ENCODE results near the gene CSRP2.

The CSRP2 gene

GRCh38 chr12:76855271-76855670, 23.5 kb downstream of the CSRP2 start:
- Histone ChIP-seq H3K4me3 (ENCODE audit: low read depth, low read length) (no peak overlapping the region), H3K27me3 (replicated peaks) (no peaks in the 10 kb centered on the region), H3K36me3 (replicated peaks) (peaks cover 14% of the 10 kb centered on the region), H3K27ac (no peak overlapping the region)
- in situ Hi-C loops (cut with HindIII; ENCODE audit: low pct_ligation_motif_present, low sequenced_read_pairs), result no loop called here
- no peak for TF ChIP-seq CTCF (IDR thresholded peaks at IDR 0.05; ENCODE audit: low read depth, low read length, missing control alignments)
- DNase-seq, result no peak

- in situ Hi-C loops (cut with HindIII; ENCODE audit: low pct_ligation_motif_present, low sequenced_read_pairs), result no loop called here
- TF ChIP-seq CTCF (IDR thresholded peaks at IDR 0.05; ENCODE audit: low read depth, low read length, missing control alignments), result no peak
- no peak overlapping the region for H3K27ac ChIP-seq
- no peak overlapping the region for H3K4me3 ChIP-seq (ENCODE audit: low read depth, low read length)
- H3K27me3 ChIP-seq (replicated peaks), result no peaks in the 10 kb centered on the region
- peaks cover 21% of the 10 kb centered on the region for H3K36me3 ChIP-seq (replicated peaks)
- no peak for DNase-seq
Measured at GRCh38 chr12:76852106-76852505, 26.7 kb downstream of the CSRP2 start.

- Histone ChIP-seq H3K27me3 (replicated peaks) (no peaks in the 10 kb centered on the region), H3K36me3 (replicated peaks) (peaks cover 11% of the 10 kb centered on the region), H3K4me3 (ENCODE audit: low read depth, low read length) (no peak overlapping the region), H3K27ac (no peak overlapping the region)
- no peak for TF ChIP-seq CTCF (IDR thresholded peaks at IDR 0.05; ENCODE audit: low read depth, low read length, missing control alignments)
- in situ Hi-C loops (cut with HindIII; ENCODE audit: low pct_ligation_motif_present, low sequenced_read_pairs), result no loop called here
- no peak for DNase-seq
Measured at GRCh38 chr12:76848132-76848531, 30.7 kb downstream of the CSRP2 start.

GRCh38 chr12:76847260-76847659, 31.6 kb downstream of the CSRP2 start:
- no peak for DNase-seq
- no peak overlapping the region for H3K27ac ChIP-seq
- no peak overlapping the region for H3K4me3 ChIP-seq (ENCODE audit: low read depth, low read length)
- peaks cover 11% of the 10 kb centered on the region for H3K36me3 ChIP-seq (replicated peaks)
- in situ Hi-C loops (cut with HindIII; ENCODE audit: low pct_ligation_motif_present, low sequenced_read_pairs), result no loop called here
- TF ChIP-seq CTCF (IDR thresholded peaks at IDR 0.05; ENCODE audit: low read depth, low read length, missing control alignments), result no peak
- H3K27me3 ChIP-seq (replicated peaks), result no peaks in the 10 kb centered on the region

GRCh38 chr12:76836633-76837032, 42.2 kb downstream of the CSRP2 start:
- H3K27ac ChIP-seq, result no peak overlapping the region
- DNase-seq, result no peak
- in situ Hi-C loops (cut with HindIII; ENCODE audit: low pct_ligation_motif_present, low sequenced_read_pairs), result no loop called here
- H3K27me3 ChIP-seq (replicated peaks), result no peaks in the 10 kb centered on the region
- H3K36me3 ChIP-seq (replicated peaks), result no peaks in the 10 kb centered on the region
- TF ChIP-seq CTCF (IDR thresholded peaks at IDR 0.05; ENCODE audit: low read depth, low read length, missing control alignments), result no peak
- H3K4me3 ChIP-seq (ENCODE audit: low read depth, low read length), result no peak overlapping the region

- no peak overlapping the region for H3K27ac ChIP-seq
- in situ Hi-C loops (cut with HindIII; ENCODE audit: low pct_ligation_motif_present, low sequenced_read_pairs), result no loop called here
- DNase-seq, result no peak
- H3K27me3 ChIP-seq (replicated peaks), result no peaks in the 10 kb centered on the region
- no peak for TF ChIP-seq CTCF (IDR thresholded peaks at IDR 0.05; ENCODE audit: low read depth, low read length, missing control alignments)
- H3K36me3 ChIP-seq (replicated peaks), result peaks cover 3% of the 10 kb centered on the region
- no peak overlapping the region for H3K4me3 ChIP-seq (ENCODE audit: low read depth, low read length)
Measured at GRCh38 chr12:76830436-76830835, 48.4 kb downstream of the CSRP2 start.
